Spinal cord (tissue), 10 donors: ENCODE results near the gene SMTNL2. TPM values are rescaled to one million over a fixed set of nuclear protein-coding genes. Genes with fewer than 3 reads are reported as not detected.
A peak's percentile ranks its signal among the peaks of the same experiment; 100 is the strongest.
"Not testable (repeated sequence)": the region's sequence is repeated elsewhere in the genome, so short reads cannot be mapped to it uniquely, and the experiment has no call there.

ENCODE experiments used
- DNase-seq, 6 donors: peaks; one replicate each; pipeline versions ENCODE4 v3.0.0 to v3.0.0-alpha.2; 2013 to 2015; ENCODE audit warnings: low spot score in 6 of 6, low read depth in 4 of 6
- H3K27ac ChIP-seq: one replicate; pipeline ENCODE4 v1.5.1; 2013; ENCODE audit warnings: low read depth, low read length, control low read depth
- H3K27me3 ChIP-seq: one replicate; pipeline ENCODE4 v1.6.1; 2013; ENCODE audit warnings: low read length; ENCODE audit not compliant: control insufficient read depth, insufficient read depth
- H3K36me3 ChIP-seq: one replicate; pipeline ENCODE4 v1.6.1; 2013; ENCODE audit warnings: low read length; ENCODE audit not compliant: control insufficient read depth, insufficient read depth
- H3K4me1 ChIP-seq: one replicate; pipeline ENCODE4 v1.6.1; 2013; ENCODE audit warnings: low read length; ENCODE audit not compliant: control insufficient read depth, insufficient read depth
- H3K4me3 ChIP-seq: one replicate; pipeline ENCODE4 v1.5.1; 2013; ENCODE audit warnings: low read depth, low read length, control low read depth
- H3K9me3 ChIP-seq: one replicate; pipeline ENCODE4 v1.6.1; 2013; ENCODE audit warnings: low read length; ENCODE audit not compliant: control insufficient read depth, insufficient read depth
- WGBS: methylation state at CpG from one replicate; pipeline ENCODE4 v1.1.5; 2013; ENCODE audit warnings: missing lambda C conversion rate; ENCODE audit not compliant: insufficient coverage; 5-methylcytosine and 5-hydroxymethylcytosine counted together
- polyA plus RNA-seq, 2 donors: library from polyadenylated mRNA; unstranded; fragments of 120-200 nt; gene quantifications; one replicate each; pipeline ENCODE4 v1.2.1, GENCODE V29; 2013; ENCODE audit not compliant: insufficient read length in 2 of 2
- total RNA-seq, 2 donors: library from RNA; depleted of rRNA in 1 of 2; stranded (reverse); fragments of 120-200 nt in 1 of 2; fragments of >200 nt in 1 of 2; gene quantifications; one replicate each; pipeline versions ENCODE4 v1.2.3 to v1.2.4, GENCODE V29; 2013 to 2014
- donor health status: healthy.

SMTNL2 gene
- total and polyA plus RNA-seq, 4 donors = 5.1 to 33.9 (median 9.3) TPM

GRCh38 chr17:4573669-4574068 lies 10.7 kb upstream of the SMTNL2 start:
- Histone ChIP-seq H3K36me3 (no peaks in the 10 kb centered on the region), H3K27ac (no peak overlapping the region), H3K4me3 (no peak overlapping the region), H3K9me3 (no peaks in the 10 kb centered on the region), H3K4me1 (peaks cover 19% of the 10 kb centered on the region), H3K27me3 (no peaks in the 10 kb centered on the region)
- DNase-seq = no peak
- 84% methylated on average over 7 of the region's 7 CpGs for WGBS

DNA sequence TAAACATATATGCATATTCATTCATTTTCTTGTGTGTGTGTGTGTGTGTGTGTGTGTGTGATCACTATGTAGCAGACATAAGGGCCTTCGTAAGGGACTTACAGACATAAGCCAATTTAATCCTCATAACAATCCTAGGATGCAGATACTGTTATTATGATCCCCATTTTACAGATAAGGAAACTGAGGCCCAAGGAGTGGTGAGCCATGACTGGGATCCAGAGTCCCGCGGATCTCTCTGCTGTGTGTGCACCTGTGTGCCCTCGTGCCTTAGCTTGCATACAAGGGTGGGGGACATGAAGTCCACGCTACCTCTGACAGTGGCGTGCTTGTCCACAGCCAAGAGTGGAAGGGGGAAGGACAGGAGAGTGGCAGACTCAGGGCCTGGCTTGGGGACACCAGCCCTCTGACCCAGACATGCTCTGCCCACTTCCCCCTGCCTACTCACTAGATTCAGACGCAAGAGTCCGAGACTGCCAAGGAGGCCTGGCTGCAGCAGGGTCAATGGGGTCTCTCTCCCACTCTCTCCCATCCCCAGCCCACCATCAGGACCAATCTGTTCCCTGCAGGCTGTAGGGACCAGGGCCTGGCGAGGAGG lies 9.8 kb upstream of the SMTNL2 start:
- H3K27me3 ChIP-seq = no peaks in the 10 kb centered on the region
- H3K9me3 ChIP-seq = no peaks in the 10 kb centered on the region
- H3K36me3 ChIP-seq = no peaks in the 10 kb centered on the region
- no peak for DNase-seq
- peaks cover 19% of the 10 kb centered on the region for H3K4me1 ChIP-seq
- no peak overlapping the region for H3K4me3 ChIP-seq
- no peak overlapping the region for H3K27ac ChIP-seq
- WGBS = 95% methylated on average over 7 of the region's 9 CpGs

GRCh38 chr17:4576161-4576558 lies 8.2 kb upstream of the SMTNL2 start:
- Histone ChIP-seq H3K36me3 (no peaks in the 10 kb centered on the region), H3K9me3 (no peaks in the 10 kb centered on the region), H3K4me1 (peaks cover 19% of the 10 kb centered on the region), H3K27me3 (no peaks in the 10 kb centered on the region), H3K4me3 (no peak overlapping the region), H3K27ac (peak overlapping the region; percentile 80)
- DNase-seq = no peak
- WGBS = 67% methylated on average over 6 of the region's 6 CpGs

DNA sequence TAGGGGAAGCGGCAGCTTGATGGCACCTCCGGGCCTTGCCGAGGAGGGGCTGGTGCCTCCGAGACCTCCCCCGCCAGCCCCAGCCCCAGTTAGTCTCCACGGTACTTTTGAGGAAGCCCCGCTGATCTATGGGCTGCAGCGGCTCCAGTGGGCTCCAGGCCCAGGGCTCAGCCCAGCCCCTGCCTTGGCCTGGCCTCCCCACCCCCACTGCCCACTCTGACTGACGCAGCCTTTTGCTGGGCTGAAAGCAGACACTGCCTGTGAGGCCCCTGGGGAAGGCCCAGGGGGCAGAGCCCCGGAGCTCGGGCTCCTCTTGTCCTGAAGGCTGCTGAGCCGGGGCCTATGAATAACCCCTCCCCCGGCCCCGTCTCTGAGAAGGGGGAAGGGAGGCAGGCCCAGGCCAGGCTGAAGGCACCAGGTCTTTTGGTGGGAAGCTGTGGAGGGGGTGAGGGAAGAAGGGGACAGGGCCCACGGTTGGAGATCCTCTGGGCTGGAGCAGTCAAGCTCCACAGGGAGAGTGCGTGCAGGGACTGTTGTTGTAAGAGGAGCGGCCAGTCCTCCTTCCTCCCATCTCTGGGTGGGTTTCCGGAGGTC lies 7.5 kb upstream of the SMTNL2 start:
- Histone ChIP-seq H3K27me3 (no peaks in the 10 kb centered on the region), H3K27ac (peak overlapping the region; percentile 80), H3K36me3 (no peaks in the 10 kb centered on the region), H3K4me1 (peaks cover 19% of the 10 kb centered on the region), H3K4me3 (no peak overlapping the region), H3K9me3 (no peaks in the 10 kb centered on the region)
- 36% methylated on average over 17 of the region's 18 CpGs for WGBS
- peak in 1 of 6 donors; percentile 8 for DNase-seq

DNA sequence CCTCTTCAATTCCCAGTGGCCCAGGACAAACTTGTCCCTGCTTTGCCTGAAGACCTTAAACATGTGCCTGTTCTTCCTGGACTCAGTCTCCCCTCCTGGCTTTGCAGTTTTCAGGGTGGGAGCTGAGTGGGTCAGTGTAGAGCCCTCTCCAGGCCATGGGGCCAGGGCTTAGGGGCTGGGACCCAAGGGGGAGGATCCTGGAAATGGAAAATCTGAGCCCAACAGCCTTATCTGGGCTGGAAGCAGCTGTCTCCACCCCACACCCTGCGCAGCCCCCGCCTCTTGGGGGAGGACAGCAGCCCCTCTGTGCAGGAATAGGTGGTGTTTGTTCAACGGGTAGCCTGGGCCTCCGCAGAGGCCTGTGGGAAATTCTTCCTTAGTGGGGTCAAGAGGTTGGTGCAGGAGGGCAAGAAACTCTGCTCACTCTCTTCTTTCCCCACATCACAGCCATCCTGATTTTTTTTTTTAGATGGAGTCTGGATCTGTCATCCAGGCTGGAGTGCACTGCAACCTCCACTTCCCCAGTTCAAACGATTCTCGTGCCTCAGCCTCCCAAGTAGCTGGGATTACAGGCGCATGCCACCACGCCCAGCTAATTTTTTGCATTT lies 6.8 kb upstream of the SMTNL2 start:
- H3K4me3 ChIP-seq = no peak overlapping the region
- H3K9me3 ChIP-seq = no peaks in the 10 kb centered on the region
- H3K4me1 ChIP-seq = peaks cover 19% of the 10 kb centered on the region
- DNase-seq = no peak
- H3K36me3 ChIP-seq = no peaks in the 10 kb centered on the region
- H3K27ac ChIP-seq = peak overlapping the region; percentile 80
- no CpG with 5 or more reads among the region's 8 CpGs for WGBS
- no peaks in the 10 kb centered on the region for H3K27me3 ChIP-seq

DNA sequence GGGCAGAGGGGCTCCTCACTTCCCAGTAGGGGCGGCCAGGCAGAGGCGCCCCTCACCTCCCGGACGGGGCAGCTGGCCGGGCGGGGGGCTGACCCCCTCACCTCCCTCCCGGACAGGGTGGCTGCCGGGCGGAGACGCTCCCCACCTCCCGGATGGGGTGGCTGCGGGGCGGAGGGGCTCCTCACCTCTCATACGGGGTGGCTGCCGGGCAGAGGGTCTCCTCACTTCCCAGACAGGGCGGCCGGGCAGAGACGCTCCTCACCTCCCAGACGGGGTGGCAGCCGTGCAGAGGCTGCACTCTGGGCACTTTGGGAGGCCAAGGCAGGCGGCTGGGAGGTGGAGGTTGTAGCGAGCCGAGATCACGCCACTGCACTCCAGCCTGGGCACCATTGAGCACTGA lies 6.0 kb upstream of the SMTNL2 start:
- not testable (repeated sequence) for H3K4me3 ChIP-seq, H3K27me3 ChIP-seq, DNase-seq, H3K9me3 ChIP-seq, H3K27ac ChIP-seq, H3K36me3 ChIP-seq
- 100% methylated on average over 3 of the region's 24 CpGs for WGBS
- peaks cover 19% of the 10 kb centered on the region for H3K4me1 ChIP-seq

DNA sequence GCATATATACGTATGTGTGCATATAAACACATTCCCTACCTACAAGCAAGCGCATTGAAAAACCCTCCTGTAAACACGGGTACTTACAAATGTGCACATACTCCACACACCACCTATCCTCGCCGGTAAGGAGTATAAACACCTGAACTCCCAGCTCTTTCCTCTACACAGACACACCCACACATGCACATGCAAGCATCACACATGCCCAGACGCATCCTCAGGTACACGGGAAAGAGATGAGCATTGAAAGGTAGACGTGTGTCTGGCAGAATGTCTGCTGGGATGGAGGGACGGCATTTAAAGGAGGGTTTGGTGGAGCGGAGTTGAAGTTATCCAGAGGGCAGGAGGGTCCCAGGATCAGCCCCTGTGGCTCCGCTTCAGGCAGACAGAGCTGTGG lies 4.7 kb upstream of the SMTNL2 start:
- no peak overlapping the region for H3K4me3 ChIP-seq
- no peak for DNase-seq
- H3K27me3 ChIP-seq = peaks cover 7% of the 10 kb centered on the region
- no peaks in the 10 kb centered on the region for H3K36me3 ChIP-seq
- H3K4me1 ChIP-seq = peaks cover 28% of the 10 kb centered on the region
- H3K27ac ChIP-seq = no peak overlapping the region
- 94% methylated on average over 8 of the region's 11 CpGs for WGBS
- H3K9me3 ChIP-seq = no peaks in the 10 kb centered on the region

DNA sequence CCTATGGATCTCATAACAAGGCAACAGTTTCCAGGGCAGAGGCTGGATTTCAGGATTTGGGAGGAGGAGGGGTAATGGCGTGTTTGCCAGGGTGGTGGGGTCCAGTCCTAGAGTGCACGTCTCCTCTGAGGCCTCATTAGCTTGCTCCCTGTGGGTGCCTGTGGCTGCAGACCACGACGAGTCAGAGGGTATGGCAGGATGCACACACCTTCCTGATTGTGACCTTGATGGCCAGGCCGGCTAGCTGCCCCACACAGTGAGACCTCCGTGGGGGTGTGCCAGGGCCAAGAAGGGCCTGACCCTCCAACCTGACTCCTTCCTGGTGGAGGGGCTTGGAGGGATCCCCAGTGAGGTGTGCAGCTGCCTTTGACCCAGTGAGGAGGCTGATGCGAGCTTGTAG lies 4.0 kb upstream of the SMTNL2 start:
- H3K27me3 ChIP-seq = peaks cover 12% of the 10 kb centered on the region
- peaks cover 32% of the 10 kb centered on the region for H3K4me1 ChIP-seq
- no peak for DNase-seq
- H3K27ac ChIP-seq = no peak overlapping the region
- WGBS = 74% methylated on average over 5 of the region's 7 CpGs
- H3K4me3 ChIP-seq = no peak overlapping the region
- H3K9me3 ChIP-seq = no peaks in the 10 kb centered on the region
- no peaks in the 10 kb centered on the region for H3K36me3 ChIP-seq

GRCh38 chr17:4582101-4582501 lies 2.2 kb upstream of the SMTNL2 start:
- Histone ChIP-seq H3K27ac (no peak overlapping the region), H3K4me3 (no peak overlapping the region), H3K27me3 (peaks cover 16% of the 10 kb centered on the region), H3K36me3 (no peaks in the 10 kb centered on the region), H3K4me1 (peaks cover 23% of the 10 kb centered on the region), H3K9me3 (no peaks in the 10 kb centered on the region)
- 53% methylated on average over 7 of the region's 7 CpGs for WGBS
- DNase-seq = no peak

GRCh38 chr17:4582691-4583090 lies 1.6 kb upstream of the SMTNL2 start:
- H3K4me3 ChIP-seq = no peak overlapping the region
- H3K4me1 ChIP-seq = peaks cover 18% of the 10 kb centered on the region
- no peaks in the 10 kb centered on the region for H3K9me3 ChIP-seq
- no peaks in the 10 kb centered on the region for H3K36me3 ChIP-seq
- H3K27me3 ChIP-seq = peaks cover 16% of the 10 kb centered on the region
- no peak overlapping the region for H3K27ac ChIP-seq
- WGBS = 89% methylated on average over 6 of the region's 8 CpGs
- DNase-seq = no peak
